Aorta (tissue), 5 donors: ENCODE data around the gene TSPAN11. TPM values are rescaled to one million over a fixed set of nuclear protein-coding genes. Genes with fewer than 3 reads are reported as not detected.

Experiments used
- ATAC-seq: fragments of 200-7000 bp; cut with Tn5 transposase; one replicate; pipeline ENCODE4 v1.9.1; 2022; ENCODE audit warnings: moderate library complexity; ENCODE audit not compliant: low FRiP score
- DNase-seq, 2 donors: peaks; one replicate each; pipeline ENCODE4 v3.0.0-alpha.2; 2020
- H3K27ac ChIP-seq, 2 donors: one replicate each; pipeline ENCODE4 v1.5.1; 2013; ENCODE audit warnings: low read length in 2 of 2, mild to moderate bottlenecking in 2 of 2, moderate library complexity in 2 of 2, control low read depth in 1 of 2, inconsistent platforms in 1 of 2, low read depth in 1 of 2
- H3K27me3 ChIP-seq, 2 donors: one replicate each; pipeline ENCODE4 v1.6.1; 2013; ENCODE audit warnings: control low read depth in 1 of 2, low read length in 1 of 2, mild to moderate bottlenecking in 1 of 2, moderate library complexity in 1 of 2; ENCODE audit not compliant: insufficient read depth in 2 of 2, control insufficient read depth in 1 of 2
- H3K36me3 ChIP-seq, 2 donors: one replicate each; pipeline ENCODE4 v1.6.1; 2013; ENCODE audit warnings: control low read depth in 1 of 2, low read length in 1 of 2, mild to moderate bottlenecking in 1 of 2; ENCODE audit not compliant: insufficient read depth in 2 of 2, control insufficient read depth in 1 of 2
- H3K4me1 ChIP-seq, 2 donors: one replicate each; pipeline ENCODE4 v1.6.1; 2013; ENCODE audit warnings: low read length in 2 of 2, control low read depth in 1 of 2, mild to moderate bottlenecking in 1 of 2, moderate library complexity in 1 of 2; ENCODE audit not compliant: insufficient read depth in 2 of 2, control insufficient read depth in 1 of 2
- H3K4me3 ChIP-seq, 2 donors: one replicate each; pipeline ENCODE4 v1.5.1; 2013; ENCODE audit warnings: low read length in 2 of 2, control low read depth in 1 of 2, mild to moderate bottlenecking in 1 of 2
- H3K9me3 ChIP-seq: one replicate; pipeline ENCODE4 v1.6.1; 2013; ENCODE audit warnings: mild to moderate bottlenecking, low read length; ENCODE audit not compliant: control insufficient read depth
- WGBS, 2 donors: extraction: QIAGEN DNeasy Blood & Tissue Kit; methylation state at CpG; one replicate each; pipeline ENCODE4 v1.1.7; 2013; 5-methylcytosine and 5-hydroxymethylcytosine counted together
- intact Hi-C, 2 donors: fragments of 100-400 bp; cut with DNase I; formaldehyde crosslinking; loops; one replicate each; pipeline versions ENCODE4 v1.14.2 to v1.15.0; 2022
- polyA plus RNA-seq, 2 donors: library from polyadenylated mRNA; stranded (reverse); fragments of 200-250 nt; gene quantifications; one replicate each; pipeline ENCODE4 v1.2.3, GENCODE V29; 2013
- total RNA-seq, 2 donors: library from RNA; stranded (reverse); fragmentation: NEBNext Ultra II Directional; extraction: Animal tissue kit (Norgen Biotek cat#: 25700); gene quantifications; one replicate each; pipeline ENCODE4 v1.2.1, GENCODE V29; 2021
- donor health status: healthy with polysubstance abuse.
- donor health status: Bipolar disorder and iron deficiency.
- donor health status: DM: no; HTN: no; CAD: no.
- donor health status: DM: no; HTN: no; CAD: no.
- donor health status: DM: yes; HTN: yes; CAD: no.

TSPAN11 gene
- total and polyA plus RNA-seq, 4 donors = 0.03 to 14.1 (median 2.8) TPM; not detected in 1

GRCh38 chr12:30942486-30942885 lies 15.9 kb downstream of the TSPAN11 start:
- Histone ChIP-seq H3K27ac (no peak overlapping the region), H3K4me3 (no peak overlapping the region), H3K36me3 (no peaks in the 10 kb centered on the region), H3K9me3 (no peaks in the 10 kb centered on the region), H3K27me3 (no peaks in the 10 kb centered on the region), H3K4me1 (no peaks in the 10 kb centered on the region)
- 55 to 62% methylated on average over 1 of the region's 1 CpG for WGBS, 2 donors
- intact Hi-C loops = no loop called here
- ATAC-seq (no peak), DNase-seq (no peak)

DNA sequence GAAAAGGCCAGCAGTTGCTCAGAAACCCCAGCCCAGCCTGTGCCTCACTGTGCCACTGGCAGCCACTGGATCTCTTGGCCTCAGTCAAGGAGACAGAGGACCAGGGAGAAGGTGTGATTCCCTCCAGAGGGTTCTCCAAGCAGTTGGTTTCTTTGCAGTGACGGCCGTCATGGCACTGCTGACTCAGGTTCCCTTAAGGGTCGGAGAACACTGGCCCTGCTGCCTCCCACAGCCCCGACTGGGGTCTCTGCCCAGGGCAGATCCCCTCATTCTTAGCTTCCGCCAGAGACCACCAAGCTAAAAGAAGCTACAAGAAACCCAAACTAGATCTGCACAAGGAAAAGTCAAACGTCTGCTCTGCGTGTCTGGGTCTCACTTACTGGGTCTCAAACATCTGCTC lies 16.4 kb downstream of the TSPAN11 start:
- Histone ChIP-seq H3K27ac (no peak overlapping the region), H3K9me3 (no peaks in the 10 kb centered on the region), H3K36me3 (no peaks in the 10 kb centered on the region), H3K4me3 (no peak overlapping the region), H3K27me3 (no peaks in the 10 kb centered on the region), H3K4me1 (no peaks in the 10 kb centered on the region)
- 67 to 76% methylated on average over 7 of the region's 7 CpGs for WGBS, 2 donors
- DNase-seq (no peak), ATAC-seq (no peak)
- intact Hi-C loops = no loop called here

DNA sequence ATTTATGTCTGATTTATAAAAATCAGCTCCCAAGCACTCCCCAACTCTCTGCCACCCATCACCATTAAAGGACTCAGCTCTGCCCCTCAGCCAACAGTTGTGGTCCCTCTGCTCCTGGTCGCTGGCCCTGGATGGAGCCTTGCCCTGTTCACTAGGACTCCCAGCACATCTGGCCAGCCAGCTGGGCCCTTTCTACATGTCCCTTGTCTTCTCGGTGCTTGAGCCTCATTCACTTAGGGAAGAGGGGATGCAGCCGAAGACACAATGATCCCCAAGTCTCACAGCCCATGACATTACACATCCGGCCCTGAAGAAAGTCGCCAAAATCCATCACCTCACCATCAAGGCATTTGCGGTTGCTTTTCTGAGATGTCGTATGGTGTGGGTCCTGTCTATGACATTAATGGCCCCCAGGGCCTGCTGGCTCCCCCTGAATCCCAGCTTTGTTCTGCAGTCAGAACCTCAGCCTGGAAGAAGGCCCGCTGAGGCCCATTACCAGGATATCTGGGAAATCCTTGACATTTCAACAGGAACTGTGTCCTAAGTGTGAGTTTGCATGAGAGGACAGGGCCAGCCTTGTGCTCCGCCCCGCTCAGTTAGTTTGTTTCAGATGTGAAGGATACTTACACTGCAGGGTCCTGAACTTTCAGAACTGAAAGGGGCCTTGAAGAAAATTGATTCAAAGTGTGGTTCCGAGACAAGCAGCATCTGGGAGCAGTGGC lies 19.1 kb downstream of the TSPAN11 start:
- 90 to 93% methylated on average over 11 of the region's 11 CpGs for WGBS, 2 donors
- Histone ChIP-seq H3K27me3 (no peaks in the 10 kb centered on the region), H3K36me3 (no peaks in the 10 kb centered on the region), H3K9me3 (no peaks in the 10 kb centered on the region), H3K27ac (no peak overlapping the region), H3K4me1 (no peaks in the 10 kb centered on the region), H3K4me3 (no peak overlapping the region)
- DNase-seq = no peak
- no peak for ATAC-seq
- intact Hi-C loops = no loop called here

DNA sequence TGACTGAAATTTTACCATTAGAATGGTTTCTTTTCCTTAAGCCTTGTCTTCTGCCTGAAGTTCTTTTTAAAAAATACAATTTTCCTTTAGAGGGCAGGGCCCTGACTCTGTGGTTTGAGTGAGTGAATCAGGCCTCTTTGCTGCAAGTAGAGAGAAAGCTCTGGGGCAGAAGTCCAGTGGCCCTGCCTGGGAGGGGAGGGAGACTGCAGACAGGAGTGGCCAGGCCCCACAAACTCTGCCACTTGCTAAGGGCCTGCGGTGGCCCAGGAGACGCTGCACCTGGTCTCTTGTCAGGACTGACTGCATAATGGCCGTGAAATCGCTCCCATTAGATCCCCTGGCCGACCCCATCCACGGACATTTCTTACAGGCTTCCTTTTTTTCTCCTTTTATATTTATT lies 25.5 kb downstream of the TSPAN11 start:
- 81% methylated on average over 6 of the region's 6 CpGs for WGBS, 2 donors
- Histone ChIP-seq H3K36me3 (no peaks in the 10 kb centered on the region), H3K27me3 (peaks cover 0 to 2% of the 10 kb centered on the region in 2 donors), H3K4me3 (no peak overlapping the region), H3K4me1 (no peaks in the 10 kb centered on the region), H3K9me3 (no peaks in the 10 kb centered on the region), H3K27ac (no peak overlapping the region)
- intact Hi-C loops = no loop called here
- ATAC-seq (no peak), DNase-seq (peak in 1 of 2 donors; percentile 52)

DNA sequence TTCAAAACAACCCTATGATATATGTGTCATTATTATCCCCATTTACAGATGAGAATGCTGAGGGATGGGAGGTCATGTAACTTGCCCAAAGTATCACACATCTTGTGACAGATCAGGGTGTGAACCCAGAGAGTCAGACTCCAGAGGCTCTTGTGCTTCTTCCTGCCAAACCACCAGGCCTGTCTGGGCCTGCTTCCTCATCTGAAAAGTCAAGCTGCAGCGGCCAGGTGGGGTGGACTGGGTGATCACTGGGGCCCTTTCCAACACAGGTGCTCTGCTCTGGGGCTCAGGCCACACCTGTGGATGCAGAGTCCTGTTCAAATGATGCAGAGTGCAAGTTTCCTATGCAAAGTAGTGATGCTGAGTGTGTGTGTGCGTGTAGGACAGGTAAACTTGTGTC lies 26.7 kb downstream of the TSPAN11 start:
- no peaks in the 10 kb centered on the region for H3K9me3 ChIP-seq
- DNase-seq (no peak), ATAC-seq (no peak)
- 84 to 95% methylated on average over 2 of the region's 2 CpGs for WGBS, 2 donors
- H3K4me3 ChIP-seq = no peak overlapping the region
- intact Hi-C loops = no loop called here
- H3K36me3 ChIP-seq = no peaks in the 10 kb centered on the region
- H3K27me3 ChIP-seq = peaks cover 0 to 2% of the 10 kb centered on the region in 2 donors
- H3K27ac ChIP-seq = no peak overlapping the region
- no peaks in the 10 kb centered on the region for H3K4me1 ChIP-seq

GRCh38 chr12:30953951-30954751 lies 27.6 kb downstream of the TSPAN11 start:
- peaks cover 0 to 2% of the 10 kb centered on the region in 2 donors for H3K27me3 ChIP-seq
- intact Hi-C loops = no loop called here
- no peaks in the 10 kb centered on the region for H3K9me3 ChIP-seq
- H3K36me3 ChIP-seq = no peaks in the 10 kb centered on the region
- no peak overlapping the region for H3K27ac ChIP-seq
- ATAC-seq (no peak), DNase-seq (no peak)
- WGBS, 2 donors = 76 to 79% methylated on average over 6 of the region's 6 CpGs
- no peaks in the 10 kb centered on the region for H3K4me1 ChIP-seq
- H3K4me3 ChIP-seq = no peak overlapping the region

DNA sequence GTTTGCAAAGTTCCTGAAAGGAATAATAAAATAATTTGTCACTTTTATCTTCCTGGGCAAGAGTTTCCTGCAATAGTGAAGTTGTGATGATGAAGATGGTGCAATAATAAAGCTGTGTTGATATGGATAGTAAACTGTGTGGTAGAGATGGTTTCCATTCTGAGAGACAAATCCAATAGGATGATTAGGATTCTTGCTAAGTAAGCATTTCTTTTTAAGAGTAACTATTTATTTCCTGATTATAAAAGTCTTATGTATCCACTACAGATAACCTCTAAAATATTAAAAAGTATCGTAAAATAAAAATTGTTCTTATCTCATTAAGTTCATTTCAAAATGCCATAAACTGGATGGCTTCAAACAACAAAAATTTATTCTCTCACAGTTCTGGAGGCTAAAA lies 28.7 kb downstream of the TSPAN11 start:
- no peak for ATAC-seq
- peaks cover 0 to 2% of the 10 kb centered on the region in 2 donors for H3K27me3 ChIP-seq
- 96 to 100% methylated on average over 1 of the region's 1 CpG for WGBS, 2 donors

GRCh38 chr12:30959110-30959710 lies 32.7 kb downstream of the TSPAN11 start:
- Histone ChIP-seq H3K27me3 (no peaks in the 10 kb centered on the region), H3K9me3 (no peaks in the 10 kb centered on the region), H3K4me1 (no peaks in the 10 kb centered on the region), H3K27ac (no peak overlapping the region), H3K4me3 (no peak overlapping the region), H3K36me3 (no peaks in the 10 kb centered on the region)
- DNase-seq (peak in 1 of 2 donors; percentile 22), ATAC-seq (no peak)
- intact Hi-C loops = no loop called here
- WGBS, 2 donors = 87 to 89% methylated on average over 16 of the region's 16 CpGs

More for the DNA sequence above, 28.7 kb downstream of the TSPAN11 start:
- H3K4me3 ChIP-seq = no peak overlapping the region
- no peak overlapping the region for H3K27ac ChIP-seq
- no peak for DNase-seq
- no peaks in the 10 kb centered on the region for H3K9me3 ChIP-seq
- no peaks in the 10 kb centered on the region for H3K4me1 ChIP-seq
- intact Hi-C loops = no loop called here
- no peaks in the 10 kb centered on the region for H3K36me3 ChIP-seq
